Panc1 (cell line): Measurements from ENCODE around the gene TMEM121B. TPM values are rescaled to one million over a fixed set of nuclear protein-coding genes. Genes with fewer than 3 reads are reported as not detected.

ENCODE experiments used
- ATAC-seq: fragments of 200-7000 bp; cut with Tn5 transposase; 2 replicates; pipeline ENCODE4 v1.9.1; 2020; ENCODE audit warnings: mild to moderate bottlenecking, moderate library complexity
- BruUV-seq: library from RNA; stranded (reverse); fragments of 400-500 nt; replicated peaks from 2 replicates; lab custom pipeline; 2021; lab: Mats Ljungman, UMichigan
- CTCF ChIA-PET: fragments of 300-600 bp; sonication (Branson Sonifier 250); formaldehyde crosslinking; loops from one replicate; lab custom pipeline; 2022; ENCODE audit warnings: antibody characterized with exemption; lab: Charles Lee
- POLR2A ChIA-PET: fragments of 300-600 bp; sonication (Branson Sonifier 250); formaldehyde crosslinking; loops from one replicate; lab custom pipeline; 2022; ENCODE audit warnings: antibody characterized with exemption; lab: Charles Lee
- DNase-seq: peaks from one replicate; pipeline ENCODE4 v3.0.0-alpha.2; 2010; ENCODE audit warnings: low read depth, low spot score
- H3K27ac ChIP-seq: 2 replicates; pipeline ENCODE4 v1.5.1; 2011; ENCODE audit warnings: mild to moderate bottlenecking, low read length, inconsistent platforms
- H3K27me3 ChIP-seq: fragments of 200-500 bp; sonication (Bioruptor generic); 2 replicates; pipeline ENCODE4 v1.6.0; 2014; ENCODE audit warnings: low read length, inconsistent platforms; ENCODE audit not compliant: control insufficient read depth, insufficient read depth
- H3K36me3 ChIP-seq: fragments of 200-500 bp; sonication (Bioruptor generic); 2 replicates; pipeline ENCODE4 v1.5.1; 2014; ENCODE audit warnings: inconsistent platforms, mild to moderate bottlenecking, low read length, moderate library complexity; ENCODE audit not compliant: control insufficient read depth, insufficient read depth
- H3K4me1 ChIP-seq: 2 replicates; pipeline ENCODE4 v1.5.1; 2011; ENCODE audit warnings: inconsistent platforms, mild to moderate bottlenecking, low read length, moderate library complexity; ENCODE audit not compliant: control insufficient read depth, insufficient read depth
- H3K4me3 ChIP-seq, 2 experiments: 2 replicates each; pipeline ENCODE4 v1.5.1; 2011 to 2012; ENCODE audit warnings: low read depth in 2 of 2, low read length in 2 of 2, mild to moderate bottlenecking in 2 of 2, inconsistent platforms in 1 of 2, moderate library complexity in 1 of 2
- H3K9me3 ChIP-seq: fragments of 200-500 bp; sonication (Bioruptor generic); 2 replicates; pipeline ENCODE4 v1.5.1; 2014; ENCODE audit warnings: low read depth, mild to moderate bottlenecking, inconsistent platforms, low read length, moderate library complexity; ENCODE audit not compliant: control insufficient read depth, insufficient read depth
- CTCF ChIP-seq: fragments of 450-650 bp; IDR thresholded peaks from 2 replicates; pipeline ENCODE4 v1.5.1; 2017; ENCODE audit warnings: mild to moderate bottlenecking
- POLR2AphosphoS5 ChIP-seq: IDR thresholded peaks from 2 replicates; pipeline ENCODE4 v1.6.1; 2012; ENCODE audit warnings: mild to moderate bottlenecking, low read depth, low read length, moderate library complexity
- REST ChIP-seq, 2 experiments: IDR thresholded peaks; 2 replicates each; pipeline ENCODE4 v1.6.1; 2011 to 2012; ENCODE audit warnings: low read depth in 2 of 2, control low read depth in 1 of 2, low read length in 1 of 2, mild to moderate bottlenecking in 1 of 2, moderate library complexity in 1 of 2; ENCODE audit not compliant: insufficient read depth in 1 of 2
- SIN3A ChIP-seq: IDR thresholded peaks from 2 replicates; pipeline ENCODE4 v1.6.1; 2012; ENCODE audit warnings: low read depth, mild to moderate bottlenecking, low read length, moderate library complexity, borderline replicate concordance; ENCODE audit not compliant: insufficient read depth
- TCF7L2 ChIP-seq: IDR thresholded peaks from 2 replicates; pipeline ENCODE4 v1.6.1; 2011; ENCODE audit warnings: mild to moderate bottlenecking, low read depth, low read length, inconsistent platforms
- in situ Hi-C: cut with HindIII; loops from 2 replicates; pipeline ENCODE4 v1.10.0; 2016; ENCODE audit warnings: low sequenced_read_pairs, low pct_unique_long_range_greater_than_20kb
- intact Hi-C: fragments of 100-400 bp; cut with micrococcal nuclease; formaldehyde crosslinking; loops from one replicate; pipeline ENCODE4 v1.10.0; 2022; ENCODE audit not compliant: unreplicated experiment
- total RNA-seq: library from RNA; stranded (reverse); gene quantifications from one replicate; pipeline ENCODE4 v1.2.1, GENCODE V29; 2021; ENCODE audit not compliant: unreplicated experiment

The TMEM121B gene
- total RNA-seq, 1 experiment from 2014 or later: 0.44 TPM

- ChIA-PET POLR2A (no interaction called here), CTCF (no interaction called here)
- in situ Hi-C loops: no loop called here
- H3K4me1 ChIP-seq: no peaks in the 10 kb centered on the region
- intact Hi-C loops: no loop called here
- no peaks in the 10 kb centered on the region for H3K9me3 ChIP-seq
- ATAC-seq (no peak), DNase-seq (no peak)
- no peak overlapping the region for H3K4me3 ChIP-seq
- no peak for TF ChIP-seq REST (IDR thresholded peaks at IDR 0.05; ENCODE audit: insufficient read depth in 1 of 2, low read depth in 2 of 2, low read length in 1 of 2)
- no peak for TF ChIP-seq CTCF
- no peak for TF ChIP-seq SIN3A
- no peak for TF ChIP-seq TCF7L2
- no peak for TF ChIP-seq POLR2AphosphoS5
- H3K36me3 ChIP-seq: no peaks in the 10 kb centered on the region; the same call in 1 of the 2 replicates
- no TSS peak for BruUV-seq
- H3K27ac ChIP-seq: no peak overlapping the region
- no peaks in the 10 kb centered on the region for H3K27me3 ChIP-seq
Observed at GRCh38 chr22:17143101-17143500, 21.9 kb upstream of the TMEM121B start.

- intact Hi-C loops: no loop called here
- DNase-seq (no peak), ATAC-seq (no peak)
- Histone ChIP-seq H3K9me3 (no peaks in the 10 kb centered on the region), H3K36me3 (no peaks in the 10 kb centered on the region; the same call in 1 of the 2 replicates), H3K4me3 (no peak overlapping the region), H3K4me1 (no peaks in the 10 kb centered on the region), H3K27me3 (no peaks in the 10 kb centered on the region), H3K27ac (no peak overlapping the region)
- TF ChIP-seq POLR2AphosphoS5: no peak
- CTCF ChIA-PET: no interaction called here
- in situ Hi-C loops: no loop called here
- POLR2A ChIA-PET: no interaction called here
- no TSS peak for BruUV-seq
Observed at GRCh38 chr22:17140826-17141766, 19.9 kb upstream of the TMEM121B start.

- no peaks in the 10 kb centered on the region for H3K9me3 ChIP-seq
- TF ChIP-seq SIN3A (no peak), TCF7L2 (no peak), POLR2AphosphoS5 (no peak), CTCF (no peak), REST (IDR thresholded peaks at IDR 0.05; ENCODE audit: insufficient read depth in 1 of 2, low read depth in 2 of 2, low read length in 1 of 2) (no peak)
- no peak overlapping the region for H3K27ac ChIP-seq
- no TSS peak for BruUV-seq
- no peaks in the 10 kb centered on the region for H3K4me1 ChIP-seq
- H3K27me3 ChIP-seq: no peaks in the 10 kb centered on the region
- ATAC-seq (no peak), DNase-seq (no peak)
- no peak overlapping the region for H3K4me3 ChIP-seq
- ChIA-PET POLR2A (interaction anchor here (0.7 kb wide), 1 partner anchor 20 kb away, joined by 8 read pairs; no protein-coding TSS in a partner anchor), CTCF (interaction anchor here (0.7 kb wide), 1 partner anchor 62 kb away, joined by 3 read pairs; no protein-coding TSS in a partner anchor)
- in situ Hi-C loops (no loop called here), intact Hi-C loops (no loop called here)
- H3K36me3 ChIP-seq: no peaks in the 10 kb centered on the region; the same call in 1 of the 2 replicates
Observed at GRCh38 chr22:17140022-17140421, 18.9 kb upstream of the TMEM121B start.
